ENCODE data around the gene ARID3C. TPM values are rescaled to one million over a fixed set of nuclear protein-coding genes. Genes with fewer than 3 reads are reported as not detected.

ARID3C gene
- polyA plus RNA-seq, 1 of the 3 experiments (the other 2 are of a cell fraction) = 0.08 TPM

- DNase-seq = no peak
- Histone ChIP-seq H3K4me3 (ENCODE audit: low read depth in 2 of 2, low read length in 1 of 2) (no peak overlapping the region), H3K27me3 (ENCODE audit: insufficient read depth) (no peaks in the 10 kb centered on the region), H3F3A (replicated peaks; ENCODE audit: insufficient read depth) (peaks cover 3% of the 10 kb centered on the region), H3K4me2 (no peak overlapping the region; the same call in 1 of the 2 replicates), H3K9ac (no peak overlapping the region), H3K36me3 (replicated peaks in 1 of 2; ENCODE audit: control insufficient read depth in 1 of 2, insufficient read depth in 2 of 2, low read length in 1 of 2) (no peaks in the 10 kb centered on the region), H3K9me3 (no peaks in the 10 kb centered on the region), H3K27ac (ENCODE audit: low read depth in 2 of 2, low read length in 1 of 2) (peak overlapping the region; percentile 67 to 96; a peak in 3 of 4 replicates), H3K79me2 (ENCODE audit: insufficient read depth) (no peaks in the 10 kb centered on the region), H3K9me2 (no peaks in the 10 kb centered on the region), H3K4me1 (ENCODE audit: control insufficient read depth in 1 of 2, insufficient read depth in 2 of 2, low read depth in 1 of 2, low read length in 1 of 2) (peaks cover 20 to 57% of the 10 kb centered on the region in 2 experiments), H4K20me1 (ENCODE audit: insufficient read depth) (no peaks in the 10 kb centered on the region), H2AFZ (ENCODE audit: low read depth) (no peak overlapping the region)
- POLR2A ChIA-PET = interaction anchor here (1.6 to 1.7 kb wide), 2 partner anchors 17 to 18 kb away, joined by 3 to 7 read pairs; no protein-coding TSS in a partner anchor
- WGBS (ENCODE audit: low lambda C conversion rate) = 79% methylated on average over 4 of the region's 5 CpGs
- CTCF ChIA-PET = interaction anchor here (0.9 to 14.1 kb wide), 6 partner anchors 9 to 20 kb away, joined by 3 to 152 read pairs (median 7); partner anchors contain the start of genes GALT and SIGMAR1
- TF ChIP-seq PBX3 (IDR thresholded peaks at IDR 0.05) (no peak), EP300 (IDR thresholded peaks at IDR 0.05; ENCODE audit: borderline replicate concordance in 1 of 2, low read depth in 1 of 2, low read length in 1 of 2) (no peak), FOSL2 (IDR thresholded peaks at IDR 0.05; ENCODE audit: borderline replicate concordance, low read depth) (no peak), POLR2AphosphoS5 (IDR thresholded peaks at IDR 0.05; ENCODE audit: low read depth, low read length) (no peak), TAF1 (IDR thresholded peaks at IDR 0.05; ENCODE audit: borderline replicate concordance, low read depth, low read length) (no peak), FOXM1 (IDR thresholded peaks at IDR 0.05; ENCODE audit: low read depth) (no peak), TEAD4 (IDR thresholded peaks at IDR 0.05; ENCODE audit: borderline replicate concordance, insufficient read depth) (no peak), EZH2phosphoT487 (IDR thresholded peaks at IDR 0.05; ENCODE audit: borderline replicate concordance, low read depth) (no peak), SIN3A (IDR thresholded peaks at IDR 0.05; ENCODE audit: borderline replicate concordance, low read depth, low read length) (no peak), CTCF (IDR thresholded peaks at IDR 0.05) (no peak), MEF2A (IDR thresholded peaks at IDR 0.05; ENCODE audit: borderline replicate concordance, low read depth) (no peak), NRF1 (IDR thresholded peaks at IDR 0.05; ENCODE audit: low read depth, low read length) (no peak), ELF1 (IDR thresholded peaks at IDR 0.05) (no peak), RAD21 (IDR thresholded peaks at IDR 0.05; ENCODE audit: low read length) (no peak)
Observed at GRCh38 chr9:34655394-34655793, 26.5 kb upstream of the ARID3C start.
